Upper lobe of right lung (tissue), 1 donor: ENCODE data around the gene IL34. TPM values are rescaled to one million over a fixed set of nuclear protein-coding genes. Genes with fewer than 3 reads are reported as not detected.

Experiments
- ATAC-seq: fragments of 200-7000 bp; cut with Tn5 transposase; one replicate; pipeline ENCODE4 v1.9.1; 2020; ENCODE audit warnings: mild to moderate bottlenecking, moderate library complexity
- DNase-seq: peaks from one replicate; pipeline ENCODE4 v3.0.0-alpha.2; 2020
- H3K27ac ChIP-seq: fragments of 200-600 bp; one replicate; pipeline ENCODE4 v1.8.0; 2022
- H3K27me3 ChIP-seq: fragments of 200-600 bp; one replicate; pipeline ENCODE4 v1.8.0; 2022; ENCODE audit warnings: mild to moderate bottlenecking
- H3K36me3 ChIP-seq: fragments of 200-600 bp; one replicate; pipeline ENCODE4 v1.8.0; 2022
- H3K4me1 ChIP-seq: fragments of 200-600 bp; one replicate; pipeline ENCODE4 v1.8.0; 2022
- H3K4me3 ChIP-seq: fragments of 200-600 bp; one replicate; pipeline ENCODE4 v1.8.0; 2022; ENCODE audit warnings: mild to moderate bottlenecking
- H3K9me3 ChIP-seq: fragments of 200-600 bp; one replicate; pipeline ENCODE4 v1.8.0; 2022
- intact Hi-C: fragments of 100-400 bp; cut with DNase I; formaldehyde crosslinking; loops from one replicate; pipeline ENCODE4 v1.11.0; 2022
- total RNA-seq: library from RNA; stranded (reverse); fragmentation: NEBNext Ultra II Directional; extraction: Animal tissue kit (Norgen Biotek cat#: 25700); gene quantifications from one replicate; pipeline ENCODE4 v1.2.1, GENCODE V29; 2021
- TF ChIP-seq, protein P1 (sequence below): fragments of 200-600 bp; IDR thresholded peaks from one replicate; pipeline ENCODE4 v1.8.0; 2022; ENCODE audit warnings: antibody characterized with exemption
- donor health status: DM: no; HTN: yes; CAD: no; lungs with severe emphysema.

IL34 gene
- total RNA-seq, 1 donor from 2014 or later: 3.3 TPM

DNA sequence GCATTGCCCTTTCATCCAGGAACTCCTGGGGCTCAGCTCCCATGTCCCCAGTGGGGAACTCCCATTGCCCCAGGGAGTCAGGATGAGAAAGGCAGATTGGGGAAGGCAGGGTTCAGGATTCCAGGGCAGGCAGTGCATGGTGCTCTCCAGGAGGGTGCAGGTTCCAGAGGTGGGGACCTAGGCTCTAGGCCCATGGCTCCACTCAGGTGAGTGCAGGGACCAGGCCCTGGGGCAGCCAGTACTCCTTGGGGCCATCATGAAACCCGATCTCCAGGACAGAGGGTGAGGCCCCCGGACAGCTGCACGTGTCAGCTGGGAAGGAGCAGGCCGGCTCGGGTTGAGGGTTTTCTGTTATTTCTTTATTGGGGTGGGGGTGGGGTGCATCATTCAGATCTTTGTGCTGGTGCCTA is 40.7 kb downstream of the IL34 start:
- intact Hi-C loops: no loop called here
- peaks cover 76% of the 10 kb centered on the region for H3K4me1 ChIP-seq

DNA sequence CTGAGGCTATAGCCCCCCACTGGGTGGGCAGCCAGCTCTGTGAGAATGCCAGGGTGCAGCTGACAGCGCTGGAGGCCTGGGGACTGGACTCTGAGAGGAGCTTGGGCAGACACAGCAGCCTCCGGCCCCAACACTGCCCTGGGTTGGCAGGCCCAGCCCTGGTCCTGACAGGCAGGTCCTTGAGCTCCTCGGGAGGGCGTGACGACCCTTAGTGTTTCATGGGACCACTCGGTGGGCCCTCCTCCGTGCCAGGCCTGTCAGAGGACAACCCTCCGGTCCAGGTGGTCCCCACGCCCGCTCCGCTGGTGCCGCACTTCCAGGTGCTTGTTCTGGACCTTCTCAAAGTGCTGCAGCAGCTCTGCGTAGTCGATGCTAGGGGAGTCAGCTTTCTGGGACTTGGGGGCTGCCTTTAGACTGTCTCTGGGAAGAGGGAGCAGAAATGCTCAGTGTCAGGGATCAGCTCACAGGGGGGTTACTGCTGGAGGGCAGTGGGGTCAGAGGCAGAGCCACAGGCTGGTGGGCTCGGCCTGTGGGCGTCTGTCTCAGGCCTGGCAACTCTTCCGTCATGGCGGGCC is 41.4 kb downstream of the IL34 start:
- H3K36me3 ChIP-seq: no peaks in the 10 kb centered on the region
- peak overlapping the region; percentile 89 for H3K27ac ChIP-seq
- DNase-seq (no peak), ATAC-seq (no peak)
- H3K9me3 ChIP-seq: no peaks in the 10 kb centered on the region
- intact Hi-C loops: no loop called here
- H3K4me1 ChIP-seq: peaks cover 76% of the 10 kb centered on the region
- TF ChIP-seq, protein P1, sequence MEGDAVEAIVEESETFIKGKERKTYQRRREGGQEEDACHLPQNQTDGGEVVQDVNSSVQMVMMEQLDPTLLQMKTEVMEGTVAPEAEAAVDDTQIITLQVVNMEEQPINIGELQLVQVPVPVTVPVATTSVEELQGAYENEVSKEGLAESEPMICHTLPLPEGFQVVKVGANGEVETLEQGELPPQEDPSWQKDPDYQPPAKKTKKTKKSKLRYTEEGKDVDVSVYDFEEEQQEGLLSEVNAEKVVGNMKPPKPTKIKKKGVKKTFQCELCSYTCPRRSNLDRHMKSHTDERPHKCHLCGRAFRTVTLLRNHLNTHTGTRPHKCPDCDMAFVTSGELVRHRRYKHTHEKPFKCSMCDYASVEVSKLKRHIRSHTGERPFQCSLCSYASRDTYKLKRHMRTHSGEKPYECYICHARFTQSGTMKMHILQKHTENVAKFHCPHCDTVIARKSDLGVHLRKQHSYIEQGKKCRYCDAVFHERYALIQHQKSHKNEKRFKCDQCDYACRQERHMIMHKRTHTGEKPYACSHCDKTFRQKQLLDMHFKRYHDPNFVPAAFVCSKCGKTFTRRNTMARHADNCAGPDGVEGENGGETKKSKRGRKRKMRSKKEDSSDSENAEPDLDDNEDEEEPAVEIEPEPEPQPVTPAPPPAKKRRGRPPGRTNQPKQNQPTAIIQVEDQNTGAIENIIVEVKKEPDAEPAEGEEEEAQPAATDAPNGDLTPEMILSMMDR: no peak
- H3K27me3 ChIP-seq: no peaks in the 10 kb centered on the region
- H3K4me3 ChIP-seq: no peak overlapping the region

More for the DNA sequence above, 40.7 kb downstream of the IL34 start:
- Histone ChIP-seq H3K9me3 (no peaks in the 10 kb centered on the region), H3K4me3 (no peak overlapping the region), H3K27ac (peak overlapping the region; percentile 82), H3K36me3 (no peaks in the 10 kb centered on the region), H3K27me3 (no peaks in the 10 kb centered on the region)
- TF ChIP-seq, protein P1: no peak
- no peak for ATAC-seq
- no peak for DNase-seq

DNA sequence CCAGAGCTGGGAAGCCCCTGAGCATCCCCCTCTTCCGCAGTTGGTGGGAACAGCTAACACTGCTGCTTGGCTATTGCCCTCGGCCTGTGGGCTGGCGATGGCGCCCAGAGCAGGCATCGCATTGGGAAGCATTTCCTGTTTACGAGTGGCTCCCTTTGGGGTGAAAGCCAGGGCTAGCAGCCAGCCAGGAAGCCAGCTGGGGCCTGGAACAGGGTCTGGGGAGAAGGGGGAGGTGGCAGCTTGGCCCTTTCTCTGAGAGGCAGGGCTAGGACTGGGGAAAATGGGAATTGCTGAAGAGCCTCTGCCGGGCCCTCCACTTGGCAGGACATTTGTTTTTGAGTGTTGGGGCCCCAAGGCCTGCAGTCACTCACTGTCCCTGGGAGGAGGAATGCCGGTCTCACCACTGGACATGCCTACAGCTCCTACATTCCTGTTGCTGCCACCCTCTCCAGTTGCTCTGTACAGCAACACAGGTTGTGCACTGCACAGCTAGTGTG is 41.9 kb downstream of the IL34 start:
- no peaks in the 10 kb centered on the region for H3K27me3 ChIP-seq
- ATAC-seq (peak; percentile 51), DNase-seq (peak; percentile 90)
- no peak overlapping the region for H3K4me3 ChIP-seq
- peak overlapping the region; percentile 89 for H3K27ac ChIP-seq
- H3K4me1 ChIP-seq: peaks cover 74% of the 10 kb centered on the region
- H3K9me3 ChIP-seq: no peaks in the 10 kb centered on the region
- no peaks in the 10 kb centered on the region for H3K36me3 ChIP-seq
- TF ChIP-seq, protein P1: no peak
- intact Hi-C loops: no loop called here

DNA sequence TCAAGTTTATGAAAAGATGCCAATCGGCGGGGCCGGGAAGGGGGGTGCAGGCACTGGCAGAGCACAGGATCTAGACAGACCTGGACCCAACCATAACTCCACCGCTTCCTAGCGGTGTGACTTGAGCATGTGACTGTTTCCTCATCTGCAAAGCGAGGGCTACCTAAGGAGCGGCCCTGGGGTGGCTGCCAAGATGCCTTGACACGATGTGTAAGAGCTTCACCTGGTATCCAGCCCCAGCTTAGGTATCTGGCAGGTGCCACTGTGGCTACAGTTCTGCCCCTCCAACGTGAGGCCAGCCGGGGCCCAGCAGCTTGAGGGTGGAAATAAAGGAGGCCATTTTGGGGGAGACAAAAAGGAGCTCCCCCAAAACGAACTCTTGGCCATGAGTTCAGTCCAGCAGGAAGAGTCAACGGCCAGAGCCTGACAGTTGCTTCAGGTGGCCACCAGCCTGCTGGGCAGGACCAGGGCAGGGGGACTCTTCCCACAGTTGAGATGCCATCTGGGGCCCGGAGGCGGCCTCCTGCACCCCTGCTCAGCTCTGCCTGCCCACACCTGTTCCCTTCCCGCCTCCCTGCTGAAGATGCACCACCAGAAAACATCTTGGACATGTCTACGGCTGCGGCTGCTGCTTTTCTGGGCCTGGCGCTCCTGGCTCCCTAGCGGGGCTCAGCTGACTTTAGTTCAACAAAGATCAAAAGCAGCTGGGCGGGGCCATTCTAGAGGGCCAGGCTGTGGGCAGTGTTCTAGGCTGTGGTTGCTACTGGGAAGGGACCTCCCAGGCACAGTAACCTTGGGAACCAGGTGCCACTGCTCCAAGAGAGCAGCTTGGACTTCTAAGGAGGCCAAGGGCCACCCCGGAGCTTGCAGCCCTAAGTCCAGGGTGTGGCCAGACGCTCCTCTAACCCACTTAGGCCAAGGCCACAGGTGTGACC is 42.9 kb downstream of the IL34 start:
- Histone ChIP-seq H3K4me3 (no peak overlapping the region), H3K36me3 (no peaks in the 10 kb centered on the region), H3K27me3 (no peaks in the 10 kb centered on the region), H3K9me3 (no peaks in the 10 kb centered on the region), H3K4me1 (peaks cover 79% of the 10 kb centered on the region), H3K27ac (peak overlapping the region; percentile 89)
- DNase-seq (peak; percentile 88), ATAC-seq (peak; percentile 43)
- intact Hi-C loops: no loop called here
- TF ChIP-seq, protein P1: no peak

DNA sequence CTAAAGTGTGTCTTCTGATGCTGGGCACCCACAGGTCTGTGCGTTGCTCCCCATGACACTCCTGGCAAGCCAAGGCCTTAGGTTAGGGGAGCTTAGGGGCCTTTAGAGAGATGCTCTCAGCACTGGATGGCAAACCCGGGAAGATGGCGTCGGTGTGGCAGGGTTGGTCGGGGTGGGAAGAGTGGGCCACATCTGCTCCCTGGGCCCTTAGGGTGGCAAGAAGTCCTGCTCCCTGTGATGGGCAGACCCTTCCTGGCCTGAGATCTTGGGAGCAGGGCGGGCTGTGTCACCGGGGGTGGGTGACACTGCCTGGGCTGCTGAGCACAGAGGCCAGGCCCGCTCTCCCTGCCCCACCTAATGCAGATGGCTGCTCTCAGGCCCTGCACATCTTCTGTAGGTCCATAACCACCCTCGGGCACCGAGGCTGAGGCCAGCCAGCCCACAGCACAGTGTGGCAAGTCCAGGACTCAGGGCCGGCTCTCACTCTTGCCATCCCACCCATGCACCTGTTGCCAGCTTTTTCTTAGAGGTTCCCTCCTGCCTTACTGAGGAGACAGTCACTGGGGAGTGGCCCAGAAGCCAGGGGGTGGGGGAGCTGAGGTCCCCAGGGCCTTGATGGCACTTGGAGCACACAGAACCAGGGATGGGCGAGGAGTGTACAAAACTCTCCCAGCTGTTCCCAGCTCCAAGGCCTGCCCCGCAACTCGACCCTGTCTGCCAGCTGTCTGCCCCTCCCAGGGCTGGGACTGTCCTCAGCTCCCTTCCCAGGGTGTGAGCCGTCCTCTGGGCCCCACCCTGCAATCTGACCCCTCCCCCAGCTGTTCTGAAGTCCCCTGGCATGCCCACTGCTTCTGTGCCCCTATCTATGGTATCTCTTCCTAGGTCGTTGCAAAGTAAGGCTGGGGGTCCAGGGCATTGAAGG is 43.9 kb downstream of the IL34 start:
- H3K27me3 ChIP-seq: no peaks in the 10 kb centered on the region
- ATAC-seq (no peak), DNase-seq (no peak)
- TF ChIP-seq, protein P1: no peak
- H3K27ac ChIP-seq: peak overlapping the region; percentile 89
- intact Hi-C loops: no loop called here
- no peaks in the 10 kb centered on the region for H3K9me3 ChIP-seq
- no peak overlapping the region for H3K4me3 ChIP-seq
- H3K36me3 ChIP-seq: no peaks in the 10 kb centered on the region
- H3K4me1 ChIP-seq: peaks cover 88% of the 10 kb centered on the region
